ENCODE results near the gene MMUT. TPM values are rescaled to one million over a fixed set of nuclear protein-coding genes. Genes with fewer than 3 reads are reported as not detected.

Gene MMUT
- total RNA-seq, 1 experiment from 2014 or later = 17.5 TPM

DNA sequence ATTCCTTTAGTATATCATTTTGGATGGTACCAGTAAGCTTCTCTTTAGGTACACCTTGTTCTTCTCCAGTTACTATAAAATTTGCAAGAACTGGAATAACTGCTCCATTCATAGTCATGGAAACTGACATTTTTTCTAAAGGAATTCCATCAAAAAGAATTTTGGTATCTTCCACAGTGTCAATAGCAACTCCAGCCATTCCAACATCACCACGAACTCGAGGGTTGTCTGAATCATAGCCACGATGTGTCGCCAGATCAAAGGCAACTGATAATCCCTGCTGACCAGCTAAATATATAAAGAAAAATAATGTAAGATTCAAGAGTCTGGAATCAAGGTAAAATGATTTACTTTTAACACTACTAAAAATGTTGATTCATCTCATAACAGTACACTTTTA lies 5.3 kb downstream of the MMUT start:
- no peak overlapping the region for H3K4me2 ChIP-seq
- no peak overlapping the region for H2AFZ ChIP-seq
- peaks cover 16% of the 10 kb centered on the region for H3K79me2 ChIP-seq (ENCODE audit: low read depth)
- no peaks in the 10 kb centered on the region for H3F3A ChIP-seq (ENCODE audit: insufficient read depth, low read depth)
- ChIA-PET POLR2A (ENCODE audit: unreplicated experiment) (no interaction called here), CTCF (no interaction called here)
- H3K36me3 ChIP-seq (ENCODE audit: low read depth) = peaks cover 5% of the 10 kb centered on the region; the same call in 1 of the 2 replicates
- H3K9me3 ChIP-seq (ENCODE audit: insufficient read depth, low read depth) = no peaks in the 10 kb centered on the region
- H3K9me2 ChIP-seq (ENCODE audit: insufficient read depth) = no peaks in the 10 kb centered on the region
- DNase-seq = no peak
- intact Hi-C loops (cut with micrococcal nuclease; ENCODE audit: unreplicated experiment) = no loop called here
- H3K4me3 ChIP-seq = no peak overlapping the region
- no peaks in the 10 kb centered on the region for H3K27me3 ChIP-seq (ENCODE audit: insufficient read depth, low read depth)
- no TSS peak for BruUV-seq (replicated peaks)
- no peak for TF ChIP-seq EZH2 (IDR thresholded peaks at IDR 0.05; ENCODE audit: low read depth)
- TF ChIP-seq, protein P1, sequence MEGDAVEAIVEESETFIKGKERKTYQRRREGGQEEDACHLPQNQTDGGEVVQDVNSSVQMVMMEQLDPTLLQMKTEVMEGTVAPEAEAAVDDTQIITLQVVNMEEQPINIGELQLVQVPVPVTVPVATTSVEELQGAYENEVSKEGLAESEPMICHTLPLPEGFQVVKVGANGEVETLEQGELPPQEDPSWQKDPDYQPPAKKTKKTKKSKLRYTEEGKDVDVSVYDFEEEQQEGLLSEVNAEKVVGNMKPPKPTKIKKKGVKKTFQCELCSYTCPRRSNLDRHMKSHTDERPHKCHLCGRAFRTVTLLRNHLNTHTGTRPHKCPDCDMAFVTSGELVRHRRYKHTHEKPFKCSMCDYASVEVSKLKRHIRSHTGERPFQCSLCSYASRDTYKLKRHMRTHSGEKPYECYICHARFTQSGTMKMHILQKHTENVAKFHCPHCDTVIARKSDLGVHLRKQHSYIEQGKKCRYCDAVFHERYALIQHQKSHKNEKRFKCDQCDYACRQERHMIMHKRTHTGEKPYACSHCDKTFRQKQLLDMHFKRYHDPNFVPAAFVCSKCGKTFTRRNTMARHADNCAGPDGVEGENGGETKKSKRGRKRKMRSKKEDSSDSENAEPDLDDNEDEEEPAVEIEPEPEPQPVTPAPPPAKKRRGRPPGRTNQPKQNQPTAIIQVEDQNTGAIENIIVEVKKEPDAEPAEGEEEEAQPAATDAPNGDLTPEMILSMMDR (conservative IDR thresholded peaks at IDR 0.05) = no peak
- H3K27ac ChIP-seq = no peak overlapping the region
- peaks cover 9% of the 10 kb centered on the region for H3K4me1 ChIP-seq (replicated peaks; ENCODE audit: insufficient read depth)
- H4K20me1 ChIP-seq (ENCODE audit: insufficient read depth) = no peaks in the 10 kb centered on the region

DNA sequence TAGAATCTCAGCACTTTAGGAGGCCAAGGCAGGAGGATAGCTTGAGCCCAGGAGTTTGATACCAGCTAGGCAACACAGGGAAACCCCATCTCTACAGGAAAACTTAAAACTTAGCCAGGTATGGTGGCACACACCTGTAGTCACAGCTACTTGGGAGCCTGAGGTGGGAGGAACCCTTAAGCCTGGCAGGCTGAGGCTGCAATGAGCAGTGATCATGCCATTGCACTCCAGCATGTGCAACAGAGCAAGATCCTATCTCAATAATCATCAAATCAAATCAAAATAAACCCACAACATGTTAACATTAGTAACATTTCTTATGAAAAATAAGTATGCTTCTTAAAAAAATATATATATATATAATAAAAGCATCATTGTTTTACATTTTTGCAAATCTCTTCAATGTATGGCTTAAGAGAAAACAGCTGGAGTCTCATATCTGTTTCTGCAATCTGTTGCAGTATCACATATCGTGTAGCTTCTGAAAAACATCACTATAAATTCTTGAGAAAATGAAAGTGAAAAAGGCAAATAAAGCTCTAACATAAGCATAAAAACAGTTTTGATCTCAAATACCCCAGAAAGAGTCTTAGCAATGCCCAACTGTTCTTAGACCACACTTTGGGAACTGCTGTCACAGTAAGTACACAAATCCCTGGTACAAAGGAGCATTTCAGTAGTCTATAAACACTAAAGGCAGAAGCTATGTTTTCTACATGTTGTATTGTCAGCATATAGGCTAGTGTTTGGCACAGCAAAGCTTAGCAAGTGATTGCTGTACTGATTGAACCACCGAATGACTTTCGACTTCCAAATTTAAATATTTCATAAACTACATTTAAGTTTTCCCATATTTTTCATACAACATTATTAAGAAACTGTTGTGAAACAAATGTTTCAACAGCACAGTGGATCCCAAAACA lies 8.0 kb downstream of the MMUT start:
- Histone ChIP-seq H3K9me2 (ENCODE audit: insufficient read depth) (no peaks in the 10 kb centered on the region), H3K36me3 (ENCODE audit: low read depth) (peaks cover 5% of the 10 kb centered on the region; the same call in 1 of the 2 replicates), H3K4me1 (replicated peaks; ENCODE audit: insufficient read depth) (no peaks in the 10 kb centered on the region), H4K20me1 (ENCODE audit: insufficient read depth) (no peaks in the 10 kb centered on the region), H3K4me2 (no peak overlapping the region), H3F3A (ENCODE audit: insufficient read depth, low read depth) (no peaks in the 10 kb centered on the region), H3K27me3 (ENCODE audit: insufficient read depth, low read depth) (no peaks in the 10 kb centered on the region), H3K9me3 (ENCODE audit: insufficient read depth, low read depth) (no peaks in the 10 kb centered on the region), H2AFZ (no peak overlapping the region), H3K4me3 (no peak overlapping the region), H3K27ac (no peak overlapping the region), H3K79me2 (ENCODE audit: low read depth) (no peaks in the 10 kb centered on the region)
- DNase-seq = no peak
- CTCF ChIA-PET = no interaction called here
- POLR2A ChIA-PET (ENCODE audit: unreplicated experiment) = no interaction called here
- TF ChIP-seq, protein P1 (conservative IDR thresholded peaks at IDR 0.05) = no peak
- TF ChIP-seq EZH2 (IDR thresholded peaks at IDR 0.05; ENCODE audit: low read depth) = no peak
- no TSS peak for BruUV-seq (replicated peaks)
- intact Hi-C loops (cut with micrococcal nuclease; ENCODE audit: unreplicated experiment) = loop anchor here (5.0 kb wide), 1 partner anchor 577 kb away; no protein-coding TSS in a partner anchor

DNA sequence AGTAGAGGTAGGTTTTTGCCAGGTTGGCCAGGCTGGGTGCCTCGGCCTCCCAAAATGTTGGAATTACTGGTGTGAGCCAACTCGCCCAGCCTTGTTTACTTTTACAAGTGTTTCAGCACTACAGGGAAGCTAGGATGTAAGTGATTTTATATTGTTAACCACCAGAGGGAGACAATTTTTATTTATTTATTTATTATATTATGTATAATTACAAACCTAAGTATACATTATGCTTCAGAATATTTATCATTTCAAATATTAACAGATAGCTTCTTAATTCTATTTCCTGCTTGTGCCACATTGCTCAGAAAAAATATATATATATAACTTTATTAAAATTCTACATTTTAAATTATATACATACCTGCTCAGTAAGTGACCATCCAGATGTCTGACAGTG lies 9.8 kb downstream of the MMUT start:
- no peak overlapping the region for H3K27ac ChIP-seq
- BruUV-seq (replicated peaks) = no TSS peak
- peaks cover 5% of the 10 kb centered on the region; the same call in 1 of the 2 replicates for H3K36me3 ChIP-seq (ENCODE audit: low read depth)
- no peaks in the 10 kb centered on the region for H3K4me1 ChIP-seq (replicated peaks; ENCODE audit: insufficient read depth)
- no peaks in the 10 kb centered on the region for H3K27me3 ChIP-seq (ENCODE audit: insufficient read depth, low read depth)
- H2AFZ ChIP-seq = no peak overlapping the region
- H3F3A ChIP-seq (ENCODE audit: insufficient read depth, low read depth) = no peaks in the 10 kb centered on the region
- H4K20me1 ChIP-seq (ENCODE audit: insufficient read depth) = no peaks in the 10 kb centered on the region
- ChIA-PET POLR2A (ENCODE audit: unreplicated experiment) (interaction anchor here (0.7 kb wide), 1 partner anchor 24 kb away, joined by 3 read pairs; no protein-coding TSS in a partner anchor), CTCF (interaction anchor here (0.6 to 0.8 kb wide), 2 partner anchors 97 to 153 kb away, joined by 3 read pairs; partner anchors contain the start of gene C6orf141)
- no peak overlapping the region for H3K4me2 ChIP-seq
- no peaks in the 10 kb centered on the region for H3K79me2 ChIP-seq (ENCODE audit: low read depth)
- no peak for DNase-seq
- intact Hi-C loops (cut with micrococcal nuclease; ENCODE audit: unreplicated experiment) = loop anchor here (1.0 to 5.0 kb wide), 2 partner anchors 396 to 579 kb away; no protein-coding TSS in a partner anchor
- no peaks in the 10 kb centered on the region for H3K9me3 ChIP-seq (ENCODE audit: insufficient read depth, low read depth)
- no peak for TF ChIP-seq EZH2 (IDR thresholded peaks at IDR 0.05; ENCODE audit: low read depth)
- TF ChIP-seq, protein P1 (conservative IDR thresholded peaks at IDR 0.05) = peak; percentile 68
- H3K4me3 ChIP-seq = no peak overlapping the region
- H3K9me2 ChIP-seq (ENCODE audit: insufficient read depth) = no peaks in the 10 kb centered on the region

Data from PC-9 (cell line).